H1 (cell line): ENCODE measurements around the gene ACYP1. TPM values are rescaled to one million over a fixed set of nuclear protein-coding genes. Genes with fewer than 3 reads are reported as not detected.

Experiments
- CTCF ChIA-PET: fragments of 300-600 bp; sonication (Branson Sonifier 250); formaldehyde crosslinking; loops from one replicate; lab custom pipeline; 2021; ENCODE audit not compliant: partially characterized antibody; lab: Charles Lee
- POLR2A ChIA-PET: fragments of 300-600 bp; sonication (Branson Sonifier 250); formaldehyde crosslinking; loops from one replicate; lab custom pipeline; 2021; ENCODE audit warnings: inconsistent platforms; ENCODE audit not compliant: partially characterized antibody; lab: Charles Lee
- DNase-seq, 2 experiments: peaks; one replicate each; pipeline versions ENCODE4 v3.0.0 to v3.0.0-alpha.2; 2010 to 2022; ENCODE audit warnings: low spot score in 2 of 2, low read depth in 1 of 2, mixed read lengths in 1 of 2
- FAIRE-seq: peaks from 2 replicates; lab custom pipeline; 2011; peaks lifted over from hg19 to GRCh38; lab: Jason Lieb, UNC
- H2AFZ ChIP-seq: 2 replicates; pipeline ENCODE4 v1.8.1; 2012; ENCODE audit warnings: low read length, inconsistent platforms
- H2AK5ac ChIP-seq: 2 replicates; pipeline ENCODE4 v1.6.1; 2013; ENCODE audit warnings: low read depth, low read length
- H2BK120ac ChIP-seq: replicated peaks from 2 replicates; pipeline ENCODE3; 2013; ENCODE audit warnings: low read depth, low read length, inconsistent platforms
- H2BK12ac ChIP-seq: 2 replicates; pipeline ENCODE4 v1.6.1; 2013; ENCODE audit warnings: low read depth, low read length
- H2BK15ac ChIP-seq: 2 replicates; pipeline ENCODE4 v1.6.1; 2013; ENCODE audit warnings: low read length
- H2BK20ac ChIP-seq: 2 replicates; pipeline ENCODE4 v1.6.1; 2013; ENCODE audit warnings: low read length
- H2BK5ac ChIP-seq: 2 replicates; pipeline ENCODE4 v1.6.1; 2013; ENCODE audit warnings: low read depth, low read length
- H3K14ac ChIP-seq: 2 replicates; pipeline ENCODE4 v1.6.1; 2013; ENCODE audit warnings: inconsistent platforms; ENCODE audit not compliant: insufficient read length
- H3K18ac ChIP-seq: 2 replicates; pipeline ENCODE4 v1.6.1; 2013; ENCODE audit warnings: low read length; ENCODE audit errors: extremely low read depth
- H3K23ac ChIP-seq: 2 replicates; pipeline ENCODE4 v1.6.1; 2013; ENCODE audit warnings: inconsistent platforms; ENCODE audit not compliant: insufficient read length
- H3K23me2 ChIP-seq: 2 replicates; pipeline ENCODE4 v1.6.1; 2013; ENCODE audit warnings: low read depth, low read length
- H3K27ac ChIP-seq: 2 replicates; pipeline ENCODE4 v1.6.1; 2011; ENCODE audit warnings: low read depth, low read length, inconsistent platforms
- H3K27me3 ChIP-seq, 4 experiments: replicated peaks in 1 of 4; 1 replicate in 1 of 4; 2 replicates in 3 of 4; pipeline versions ENCODE4 v1.6.1 to v1.8.1; 2011 to 2013; ENCODE audit warnings: low read length in 3 of 4, mild to moderate bottlenecking in 3 of 4, inconsistent platforms in 2 of 4, mixed read lengths in 2 of 4, moderate library complexity in 1 of 4; ENCODE audit not compliant: control insufficient read depth in 3 of 4, insufficient read depth in 3 of 4; ENCODE audit errors: extremely low read depth in 1 of 4
- H3K36me3 ChIP-seq, 4 experiments: 2 replicates each; pipeline versions ENCODE4 v1.6.1 to v1.8.1; 2011 to 2013; ENCODE audit warnings: mild to moderate bottlenecking in 4 of 4, low read length in 3 of 4, moderate library complexity in 2 of 4, control low read depth in 1 of 4, inconsistent platforms in 1 of 4; ENCODE audit not compliant: insufficient read depth in 4 of 4, control insufficient read depth in 2 of 4
- H3K4ac ChIP-seq: replicated peaks from 2 replicates; pipeline ENCODE3; 2013; ENCODE audit warnings: low read length, low read depth, mixed read lengths, inconsistent platforms; ENCODE audit not compliant: insufficient read length
- H3K4me1 ChIP-seq, 4 experiments: replicated peaks in 1 of 4; 1 replicate in 1 of 4; 2 replicates in 3 of 4; pipeline versions ENCODE4 v1.6.1 to v1.8.1; 2011 to 2013; ENCODE audit warnings: low read length in 3 of 4, inconsistent platforms in 2 of 4, mixed read lengths in 1 of 4; ENCODE audit not compliant: insufficient read depth in 4 of 4, control insufficient read depth in 3 of 4
- H3K4me2 ChIP-seq, 2 experiments: 2 replicates each; pipeline versions ENCODE4 v1.6.1 to v1.8.1; 2011 to 2013; ENCODE audit warnings: low read depth in 2 of 2, low read length in 2 of 2, control low read depth in 1 of 2, inconsistent platforms in 1 of 2, mild to moderate bottlenecking in 1 of 2; ENCODE audit not compliant: insufficient read depth in 1 of 2
- H3K4me3 ChIP-seq, 4 experiments: fragments of 200-600, 300-600 bp in 1 of 4; sonication (generic), shearing (Covaris generic), sonication (Bioruptor Twin) in 1 of 4; 2 replicates each; pipeline versions ENCODE4 v1.5.1 to v1.8.1; 2011 to 2016; ENCODE audit warnings: low read length in 4 of 4, low read depth in 3 of 4, control low read depth in 2 of 4, inconsistent platforms in 2 of 4, mild to moderate bottlenecking in 2 of 4, mixed read lengths in 1 of 4, moderate library complexity in 1 of 4; ENCODE audit not compliant: insufficient read depth in 2 of 4; ENCODE audit errors: extremely low read depth in 1 of 4
- H3K56ac ChIP-seq: replicated peaks from 2 replicates; pipeline ENCODE3; 2013; ENCODE audit warnings: low read depth, mild to moderate bottlenecking, mixed read lengths, low read length, inconsistent platforms; ENCODE audit not compliant: insufficient read length
- H3K79me1 ChIP-seq: 2 replicates; pipeline ENCODE4 v1.6.1; 2013; ENCODE audit warnings: low read depth, low read length, control low read depth
- H3K79me2 ChIP-seq, 2 experiments: 2 replicates each; pipeline versions ENCODE4 v1.6.1 to v1.8.1; 2012 to 2013; ENCODE audit warnings: low read length in 2 of 2, mild to moderate bottlenecking in 2 of 2, inconsistent platforms in 1 of 2; ENCODE audit not compliant: insufficient read depth in 2 of 2, control insufficient read depth in 1 of 2
- H3K9ac ChIP-seq, 4 experiments: replicated peaks in 1 of 4; 1 replicate in 1 of 4; 2 replicates in 3 of 4; pipeline versions ENCODE4 v1.6.1 to v1.8.1; 2011 to 2013; ENCODE audit warnings: low read depth in 3 of 4, low read length in 3 of 4, control low read depth in 2 of 4, mild to moderate bottlenecking in 2 of 4, moderate library complexity in 2 of 4, inconsistent platforms in 1 of 4; ENCODE audit errors: extremely low read depth in 1 of 4
- H3K9me3 ChIP-seq, 2 experiments: 2 replicates each; pipeline versions ENCODE4 v1.6.1 to v1.8.1; 2012 to 2013; ENCODE audit warnings: mild to moderate bottlenecking in 2 of 2, moderate library complexity in 2 of 2, control low read depth in 1 of 2, inconsistent platforms in 1 of 2, low read depth in 1 of 2, low read length in 1 of 2, mixed read lengths in 1 of 2; ENCODE audit not compliant: insufficient read depth in 2 of 2
- H4K20me1 ChIP-seq, 2 experiments: replicated peaks in 1 of 2; 2 replicates each; pipeline versions ENCODE3 to v1.8.1; 2011 to 2013; ENCODE audit warnings: inconsistent platforms in 2 of 2, low read length in 2 of 2, mild to moderate bottlenecking in 1 of 2; ENCODE audit not compliant: insufficient read depth in 2 of 2, control insufficient read depth in 1 of 2
- H4K5ac ChIP-seq: 2 replicates; pipeline ENCODE4 v1.6.1; 2013; ENCODE audit warnings: low read length, low read depth, mixed read lengths, inconsistent platforms; ENCODE audit not compliant: insufficient read length
- H4K8ac ChIP-seq: 2 replicates; pipeline ENCODE4 v1.8.0; 2013; ENCODE audit warnings: mild to moderate bottlenecking, moderate library complexity, low read length, inconsistent platforms; ENCODE audit not compliant: insufficient read depth; ENCODE audit errors: extremely low read depth
- H4K91ac ChIP-seq: replicated peaks from 2 replicates; pipeline ENCODE3; 2013; ENCODE audit warnings: low read length, mixed read lengths, inconsistent platforms; ENCODE audit not compliant: insufficient read length
- ASH2L ChIP-seq: fragments of 200-600, 300-600 bp; sonication (generic); IDR thresholded peaks from one replicate; pipeline ENCODE4 v1.7.1; 2017; ENCODE audit warnings: low read length
- CBX5 ChIP-seq: fragments of 300-800, 300-1000 bp; sonication (generic); IDR thresholded peaks from 2 replicates; pipeline ENCODE4 v1.7.1; 2016; ENCODE audit warnings: antibody characterized with exemption, low read length, low read depth
- CREB1 ChIP-seq: IDR thresholded peaks from 2 replicates; pipeline ENCODE4 v1.6.1; 2012; ENCODE audit warnings: inconsistent platforms
- FOSL1 ChIP-seq: IDR thresholded peaks from 2 replicates; pipeline ENCODE4 v1.6.1; 2011; ENCODE audit warnings: mild to moderate bottlenecking, low read depth, low read length, moderate library complexity; ENCODE audit not compliant: insufficient read depth
- MAFK ChIP-seq: IDR thresholded peaks from 2 replicates; pipeline ENCODE4 v1.6.1; 2012; ENCODE audit warnings: low read depth, mild to moderate bottlenecking, improper control_type of control experiment, low read length
- RNF2 ChIP-seq: fragments of 200-900, 300-1000 bp; sonication (generic); IDR thresholded peaks from 2 replicates; pipeline ENCODE4 v1.7.1; 2016; ENCODE audit warnings: borderline replicate concordance, low read depth, mild to moderate bottlenecking, antibody characterized with exemption, low read length; ENCODE audit not compliant: poor library complexity, severe bottlenecking; ENCODE audit errors: missing control alignments
- SIRT6 ChIP-seq: IDR thresholded peaks from one replicate; pipeline ENCODE4 v1.7.1; 2012; ENCODE audit warnings: low read length, inconsistent platforms
- TAF1 ChIP-seq: IDR thresholded peaks from 2 replicates; pipeline ENCODE4 v1.6.1; 2011; ENCODE audit warnings: mild to moderate bottlenecking, low read depth, low read length
- WGBS, 2 experiments: shearing (Covaris generic) in 1 of 2; methylation state at CpG; one replicate each; pipeline versions ENCODE4 v1.1.6 to v1.1.7; 2013 to 2015; ENCODE audit warnings: low lambda C conversion rate in 2 of 2, mixed read lengths in 2 of 2, inconsistent platforms in 1 of 2, low coverage in 1 of 2, missing lambda C conversion rate in 1 of 2; ENCODE audit not compliant: insufficient replicate concordance in 2 of 2, insufficient coverage in 1 of 2, insufficient read length in 1 of 2; ENCODE audit errors: extremely low coverage in 1 of 2, missing lambda C conversion rate in 1 of 2; 5-methylcytosine and 5-hydroxymethylcytosine counted together
- polyA plus RNA-seq, 7 experiments: library from polyadenylated mRNA; depleted of rRNA in 3 of 7; stranded (reverse) in 5 of 7; unstranded in 2 of 7; fragments of >200 nt in 5 of 7; fragments of 200-250 nt in 2 of 7; gene quantifications; 1 replicate in 5 of 7; 2 replicates in 1 of 7; 4 replicates in 1 of 7; pipeline versions ENCODE4 v1.2.1 to v1.2.3, GENCODE V29; 2011 to 2013; ENCODE audit warnings: missing spikeins in 2 of 7, mixed read lengths in 2 of 7
- total RNA-seq: library from RNA; stranded (reverse); fragmentation: NEBNext Ultra II Directional; extraction: Animal tissue kit (Norgen Biotek cat#: 25700); gene quantifications from 2 replicates; pipeline ENCODE4 v1.2.1, GENCODE V29; 2021
- TF ChIP-seq, protein P1 (sequence below): IDR thresholded peaks from 2 replicates; pipeline ENCODE4 v1.6.1; 2012; ENCODE audit warnings: low read length, inconsistent platforms
- TF ChIP-seq, protein P2 (sequence below): IDR thresholded peaks from 2 replicates; pipeline ENCODE4 v1.6.1; 2012; ENCODE audit warnings: inconsistent platforms
- TF ChIP-seq, protein P3 (sequence below): IDR thresholded peaks from 2 replicates; pipeline ENCODE4 v1.6.1; 2011; ENCODE audit warnings: low read length, improper control_type of control experiment

Gene ACYP1
- total and polyA plus RNA-seq, 2 of the 8 experiments (the other 6 are each of a cell fraction or from before 2014, with no cell fraction given), result 22.3 to 24.8 TPM

DNA sequence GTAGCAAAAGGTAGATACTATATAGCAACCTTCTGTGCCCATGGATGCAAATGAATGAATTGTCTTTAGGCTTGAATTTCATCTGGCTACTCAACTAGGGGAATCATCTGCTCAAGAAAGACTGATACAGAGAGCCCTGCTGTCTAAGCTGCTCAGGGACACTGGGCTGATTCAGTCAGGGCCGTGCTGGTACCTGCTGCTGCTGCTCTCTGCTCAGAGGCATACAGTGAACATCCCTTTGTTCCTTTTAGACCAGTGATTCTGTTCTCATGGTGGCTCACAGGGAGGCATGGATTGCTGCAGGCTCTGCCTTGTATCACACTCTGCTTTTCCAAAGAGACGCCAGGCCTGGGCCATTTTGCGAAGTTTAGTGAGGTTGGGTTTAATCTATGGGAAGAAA is 47.0 kb downstream of the ACYP1 start:
- Histone ChIP-seq H2BK12ac (no peak overlapping the region), H3K14ac (no peak overlapping the region), H2BK5ac (no peak overlapping the region), H3K79me2 (no peaks in the 10 kb centered on the region), H3K9ac (no peak overlapping the region), H3K23ac (no peak overlapping the region), H2AK5ac (no peak overlapping the region), H4K5ac (no peak overlapping the region), H3K9me3 (no peaks in the 10 kb centered on the region), H4K91ac (no peak overlapping the region), H3K27ac (no peak overlapping the region), H4K20me1 (no peaks in the 10 kb centered on the region), H3K4me3 (no peak overlapping the region), H3K4me1 (no peaks in the 10 kb centered on the region), H2BK120ac (no peak overlapping the region), H2AFZ (no peak overlapping the region), H2BK15ac (no peak overlapping the region), H3K56ac (no peak overlapping the region), H3K23me2 (no peaks in the 10 kb centered on the region), H4K8ac (no peak overlapping the region), H3K79me1 (no peaks in the 10 kb centered on the region), H3K18ac (no peak overlapping the region), H2BK20ac (no peak overlapping the region), H3K4me2 (no peak overlapping the region), H3K4ac (no peak overlapping the region), H3K36me3 (peaks cover 2 to 34% (median 13%) of the 10 kb centered on the region in 4 experiments; a peak in 7 of 8 replicates), H3K27me3 (no peaks in the 10 kb centered on the region)
- no peak for DNase-seq
- ChIA-PET POLR2A (interaction anchor here (0.5 to 1.3 kb wide), 3 partner anchors 14 to 72 kb away, joined by 3 read pairs; partner anchors contain the start of genes ACYP1 and EIF2B2), CTCF (interaction anchor here (0.7 to 1.3 kb wide), 4 partner anchors 18 to 110 kb away, joined by 3 to 5 read pairs (median 4); no protein-coding TSS in a partner anchor)
- FAIRE-seq, result no peak
- 86% methylated on average over 3 of the region's 3 CpGs; no CpG with 5 or more reads in 1 of the 2 experiments for WGBS, 2 experiments
- no peak for TF ChIP-seq CREB1
- TF ChIP-seq, protein P1, sequence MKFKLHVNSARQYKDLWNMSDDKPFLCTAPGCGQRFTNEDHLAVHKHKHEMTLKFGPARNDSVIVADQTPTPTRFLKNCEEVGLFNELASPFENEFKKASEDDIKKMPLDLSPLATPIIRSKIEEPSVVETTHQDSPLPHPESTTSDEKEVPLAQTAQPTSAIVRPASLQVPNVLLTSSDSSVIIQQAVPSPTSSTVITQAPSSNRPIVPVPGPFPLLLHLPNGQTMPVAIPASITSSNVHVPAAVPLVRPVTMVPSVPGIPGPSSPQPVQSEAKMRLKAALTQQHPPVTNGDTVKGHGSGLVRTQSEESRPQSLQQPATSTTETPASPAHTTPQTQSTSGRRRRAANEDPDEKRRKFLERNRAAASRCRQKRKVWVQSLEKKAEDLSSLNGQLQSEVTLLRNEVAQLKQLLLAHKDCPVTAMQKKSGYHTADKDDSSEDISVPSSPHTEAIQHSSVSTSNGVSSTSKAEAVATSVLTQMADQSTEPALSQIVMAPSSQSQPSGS, result no peak
- TF ChIP-seq SIRT6, result no peak
- TF ChIP-seq RNF2, result no peak
- no peak for TF ChIP-seq CBX5
- TF ChIP-seq TAF1, result no peak
- TF ChIP-seq, protein P2, sequence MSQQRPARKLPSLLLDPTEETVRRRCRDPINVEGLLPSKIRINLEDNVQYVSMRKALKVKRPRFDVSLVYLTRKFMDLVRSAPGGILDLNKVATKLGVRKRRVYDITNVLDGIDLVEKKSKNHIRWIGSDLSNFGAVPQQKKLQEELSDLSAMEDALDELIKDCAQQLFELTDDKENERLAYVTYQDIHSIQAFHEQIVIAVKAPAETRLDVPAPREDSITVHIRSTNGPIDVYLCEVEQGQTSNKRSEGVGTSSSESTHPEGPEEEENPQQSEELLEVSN, result no peak
- TF ChIP-seq MAFK, result no peak
- TF ChIP-seq, protein P3, sequence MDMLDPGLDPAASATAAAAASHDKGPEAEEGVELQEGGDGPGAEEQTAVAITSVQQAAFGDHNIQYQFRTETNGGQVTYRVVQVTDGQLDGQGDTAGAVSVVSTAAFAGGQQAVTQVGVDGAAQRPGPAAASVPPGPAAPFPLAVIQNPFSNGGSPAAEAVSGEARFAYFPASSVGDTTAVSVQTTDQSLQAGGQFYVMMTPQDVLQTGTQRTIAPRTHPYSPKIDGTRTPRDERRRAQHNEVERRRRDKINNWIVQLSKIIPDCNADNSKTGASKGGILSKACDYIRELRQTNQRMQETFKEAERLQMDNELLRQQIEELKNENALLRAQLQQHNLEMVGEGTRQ, result no peak
- no peak for TF ChIP-seq FOSL1
- no peak for TF ChIP-seq ASH2L
